Panc1 (cell line): ENCODE measurements around the gene FLRT3. TPM values are rescaled to one million over a fixed set of nuclear protein-coding genes. Genes with fewer than 3 reads are reported as not detected.

Source experiments
- ATAC-seq: fragments of 200-7000 bp; cut with Tn5 transposase; 2 replicates; pipeline ENCODE4 v1.9.1; 2020; ENCODE audit warnings: mild to moderate bottlenecking, moderate library complexity
- BruUV-seq: library from RNA; stranded (reverse); fragments of 400-500 nt; replicated peaks from 2 replicates; lab custom pipeline; 2021; lab: Mats Ljungman, UMichigan
- CTCF ChIA-PET: fragments of 300-600 bp; sonication (Branson Sonifier 250); formaldehyde crosslinking; loops from one replicate; lab custom pipeline; 2022; ENCODE audit warnings: antibody characterized with exemption; lab: Charles Lee
- POLR2A ChIA-PET: fragments of 300-600 bp; sonication (Branson Sonifier 250); formaldehyde crosslinking; loops from one replicate; lab custom pipeline; 2022; ENCODE audit warnings: antibody characterized with exemption; lab: Charles Lee
- DNase-seq: peaks from one replicate; pipeline ENCODE4 v3.0.0-alpha.2; 2010; ENCODE audit warnings: low read depth, low spot score
- H3K27ac ChIP-seq: 2 replicates; pipeline ENCODE4 v1.5.1; 2011; ENCODE audit warnings: mild to moderate bottlenecking, low read length, inconsistent platforms
- H3K27me3 ChIP-seq: fragments of 200-500 bp; sonication (Bioruptor generic); 2 replicates; pipeline ENCODE4 v1.6.0; 2014; ENCODE audit warnings: low read length, inconsistent platforms; ENCODE audit not compliant: control insufficient read depth, insufficient read depth
- H3K36me3 ChIP-seq: fragments of 200-500 bp; sonication (Bioruptor generic); 2 replicates; pipeline ENCODE4 v1.5.1; 2014; ENCODE audit warnings: inconsistent platforms, mild to moderate bottlenecking, low read length, moderate library complexity; ENCODE audit not compliant: control insufficient read depth, insufficient read depth
- H3K4me1 ChIP-seq: 2 replicates; pipeline ENCODE4 v1.5.1; 2011; ENCODE audit warnings: inconsistent platforms, mild to moderate bottlenecking, low read length, moderate library complexity; ENCODE audit not compliant: control insufficient read depth, insufficient read depth
- H3K4me3 ChIP-seq, 2 experiments: 2 replicates each; pipeline ENCODE4 v1.5.1; 2011 to 2012; ENCODE audit warnings: low read depth in 2 of 2, low read length in 2 of 2, mild to moderate bottlenecking in 2 of 2, inconsistent platforms in 1 of 2, moderate library complexity in 1 of 2
- H3K9me3 ChIP-seq: fragments of 200-500 bp; sonication (Bioruptor generic); 2 replicates; pipeline ENCODE4 v1.5.1; 2014; ENCODE audit warnings: low read depth, mild to moderate bottlenecking, inconsistent platforms, low read length, moderate library complexity; ENCODE audit not compliant: control insufficient read depth, insufficient read depth
- POLR2AphosphoS5 ChIP-seq: IDR thresholded peaks from 2 replicates; pipeline ENCODE4 v1.6.1; 2012; ENCODE audit warnings: mild to moderate bottlenecking, low read depth, low read length, moderate library complexity
- SIN3A ChIP-seq: IDR thresholded peaks from 2 replicates; pipeline ENCODE4 v1.6.1; 2012; ENCODE audit warnings: low read depth, mild to moderate bottlenecking, low read length, moderate library complexity, borderline replicate concordance; ENCODE audit not compliant: insufficient read depth
- TCF7L2 ChIP-seq: IDR thresholded peaks from 2 replicates; pipeline ENCODE4 v1.6.1; 2011; ENCODE audit warnings: mild to moderate bottlenecking, low read depth, low read length, inconsistent platforms
- in situ Hi-C: cut with HindIII; loops from 2 replicates; pipeline ENCODE4 v1.10.0; 2016; ENCODE audit warnings: low sequenced_read_pairs, low pct_unique_long_range_greater_than_20kb
- intact Hi-C: fragments of 100-400 bp; cut with micrococcal nuclease; formaldehyde crosslinking; loops from one replicate; pipeline ENCODE4 v1.10.0; 2022; ENCODE audit not compliant: unreplicated experiment
- total RNA-seq: library from RNA; stranded (reverse); gene quantifications from one replicate; pipeline ENCODE4 v1.2.1, GENCODE V29; 2021; ENCODE audit not compliant: unreplicated experiment
- TF ChIP-seq, protein P1 (sequence below), 2 experiments: IDR thresholded peaks; 2 replicates each; pipeline ENCODE4 v1.6.1; 2011 to 2012; ENCODE audit warnings: low read depth in 2 of 2, control low read depth in 1 of 2, low read length in 1 of 2, mild to moderate bottlenecking in 1 of 2, moderate library complexity in 1 of 2; ENCODE audit not compliant: insufficient read depth in 1 of 2
- TF ChIP-seq, protein P2 (sequence below): fragments of 450-650 bp; IDR thresholded peaks from 2 replicates; pipeline ENCODE4 v1.5.1; 2017; ENCODE audit warnings: mild to moderate bottlenecking

Gene FLRT3
- total RNA-seq, 1 experiment from 2014 or later, result 0.67 TPM

DNA sequence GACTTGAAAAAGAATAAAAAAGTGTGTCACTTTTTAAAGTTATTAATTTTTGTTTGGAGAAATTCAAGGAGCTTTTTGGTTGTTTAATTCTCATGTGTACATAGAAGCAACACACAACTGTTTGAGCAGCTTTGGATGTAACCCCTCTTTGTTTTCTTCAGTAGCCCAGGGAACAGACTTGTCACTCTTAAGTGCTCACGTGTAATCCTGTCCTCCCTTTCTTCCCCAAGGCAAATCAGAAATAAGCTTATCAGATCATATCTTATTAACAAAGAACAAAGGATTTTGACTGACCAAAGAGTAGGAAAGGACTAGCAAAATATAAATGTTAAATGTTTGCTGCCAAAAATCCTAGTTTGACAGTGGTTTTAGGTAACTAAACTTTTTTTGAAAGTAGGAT is 7.3 kb upstream of the FLRT3 start:
- DNase-seq (no peak), ATAC-seq (no peak)
- intact Hi-C loops (no loop called here), in situ Hi-C loops (no loop called here)
- ChIA-PET CTCF (no interaction called here), POLR2A (no interaction called here)
- Histone ChIP-seq H3K27me3 (no peaks in the 10 kb centered on the region), H3K9me3 (no peaks in the 10 kb centered on the region), H3K36me3 (no peaks in the 10 kb centered on the region), H3K4me3 (no peak overlapping the region), H3K4me1 (no peaks in the 10 kb centered on the region), H3K27ac (no peak overlapping the region)
- BruUV-seq, result no TSS peak
- TF ChIP-seq, protein P1, sequence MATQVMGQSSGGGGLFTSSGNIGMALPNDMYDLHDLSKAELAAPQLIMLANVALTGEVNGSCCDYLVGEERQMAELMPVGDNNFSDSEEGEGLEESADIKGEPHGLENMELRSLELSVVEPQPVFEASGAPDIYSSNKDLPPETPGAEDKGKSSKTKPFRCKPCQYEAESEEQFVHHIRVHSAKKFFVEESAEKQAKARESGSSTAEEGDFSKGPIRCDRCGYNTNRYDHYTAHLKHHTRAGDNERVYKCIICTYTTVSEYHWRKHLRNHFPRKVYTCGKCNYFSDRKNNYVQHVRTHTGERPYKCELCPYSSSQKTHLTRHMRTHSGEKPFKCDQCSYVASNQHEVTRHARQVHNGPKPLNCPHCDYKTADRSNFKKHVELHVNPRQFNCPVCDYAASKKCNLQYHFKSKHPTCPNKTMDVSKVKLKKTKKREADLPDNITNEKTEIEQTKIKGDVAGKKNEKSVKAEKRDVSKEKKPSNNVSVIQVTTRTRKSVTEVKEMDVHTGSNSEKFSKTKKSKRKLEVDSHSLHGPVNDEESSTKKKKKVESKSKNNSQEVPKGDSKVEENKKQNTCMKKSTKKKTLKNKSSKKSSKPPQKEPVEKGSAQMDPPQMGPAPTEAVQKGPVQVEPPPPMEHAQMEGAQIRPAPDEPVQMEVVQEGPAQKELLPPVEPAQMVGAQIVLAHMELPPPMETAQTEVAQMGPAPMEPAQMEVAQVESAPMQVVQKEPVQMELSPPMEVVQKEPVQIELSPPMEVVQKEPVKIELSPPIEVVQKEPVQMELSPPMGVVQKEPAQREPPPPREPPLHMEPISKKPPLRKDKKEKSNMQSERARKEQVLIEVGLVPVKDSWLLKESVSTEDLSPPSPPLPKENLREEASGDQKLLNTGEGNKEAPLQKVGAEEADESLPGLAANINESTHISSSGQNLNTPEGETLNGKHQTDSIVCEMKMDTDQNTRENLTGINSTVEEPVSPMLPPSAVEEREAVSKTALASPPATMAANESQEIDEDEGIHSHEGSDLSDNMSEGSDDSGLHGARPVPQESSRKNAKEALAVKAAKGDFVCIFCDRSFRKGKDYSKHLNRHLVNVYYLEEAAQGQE (IDR thresholded peaks at IDR 0.05; ENCODE audit: insufficient read depth in 1 of 2, low read depth in 2 of 2, low read length in 1 of 2), result no peak
- TF ChIP-seq POLR2AphosphoS5 (no peak), TCF7L2 (no peak), SIN3A (no peak)
- TF ChIP-seq, protein P2, sequence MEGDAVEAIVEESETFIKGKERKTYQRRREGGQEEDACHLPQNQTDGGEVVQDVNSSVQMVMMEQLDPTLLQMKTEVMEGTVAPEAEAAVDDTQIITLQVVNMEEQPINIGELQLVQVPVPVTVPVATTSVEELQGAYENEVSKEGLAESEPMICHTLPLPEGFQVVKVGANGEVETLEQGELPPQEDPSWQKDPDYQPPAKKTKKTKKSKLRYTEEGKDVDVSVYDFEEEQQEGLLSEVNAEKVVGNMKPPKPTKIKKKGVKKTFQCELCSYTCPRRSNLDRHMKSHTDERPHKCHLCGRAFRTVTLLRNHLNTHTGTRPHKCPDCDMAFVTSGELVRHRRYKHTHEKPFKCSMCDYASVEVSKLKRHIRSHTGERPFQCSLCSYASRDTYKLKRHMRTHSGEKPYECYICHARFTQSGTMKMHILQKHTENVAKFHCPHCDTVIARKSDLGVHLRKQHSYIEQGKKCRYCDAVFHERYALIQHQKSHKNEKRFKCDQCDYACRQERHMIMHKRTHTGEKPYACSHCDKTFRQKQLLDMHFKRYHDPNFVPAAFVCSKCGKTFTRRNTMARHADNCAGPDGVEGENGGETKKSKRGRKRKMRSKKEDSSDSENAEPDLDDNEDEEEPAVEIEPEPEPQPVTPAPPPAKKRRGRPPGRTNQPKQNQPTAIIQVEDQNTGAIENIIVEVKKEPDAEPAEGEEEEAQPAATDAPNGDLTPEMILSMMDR, result no peak

DNA sequence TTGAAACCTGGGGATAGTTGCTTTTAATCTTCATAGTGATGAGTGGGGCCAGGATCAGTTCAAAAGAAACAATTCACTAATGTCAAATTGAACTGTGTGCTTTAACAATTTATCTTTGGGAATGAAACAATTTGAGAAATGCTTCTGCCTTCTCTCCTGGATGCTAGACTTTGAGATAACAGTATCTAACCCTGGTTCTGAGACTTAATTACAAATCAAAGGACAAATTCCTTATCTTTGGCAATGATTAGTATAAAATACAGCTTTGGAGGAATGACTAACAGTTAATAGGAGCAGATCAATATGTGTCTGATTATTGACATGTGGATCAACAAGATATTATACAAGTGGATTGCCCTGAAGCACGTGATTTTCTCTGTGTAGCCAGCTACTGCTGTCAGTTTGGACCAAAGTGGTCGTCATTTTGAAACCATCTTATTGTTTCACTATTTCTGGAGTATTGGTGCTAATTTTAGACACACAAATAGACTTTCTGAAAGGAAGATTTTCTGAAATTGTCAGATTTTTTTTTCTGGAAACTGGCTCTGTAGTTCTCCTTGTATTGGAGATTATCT is 6.2 kb upstream of the FLRT3 start:
- H3K4me3 ChIP-seq, result no peak overlapping the region
- ATAC-seq (no peak), DNase-seq (no peak)
- TF ChIP-seq, protein P2, result no peak
- no peak for TF ChIP-seq POLR2AphosphoS5
- no peaks in the 10 kb centered on the region for H3K4me1 ChIP-seq
- POLR2A ChIA-PET, result interaction anchor here (0.7 kb wide), 1 partner anchor 63 kb away, joined by 5 read pairs; no protein-coding TSS in a partner anchor
- in situ Hi-C loops, result no loop called here
- no TSS peak for BruUV-seq
- H3K36me3 ChIP-seq, result no peaks in the 10 kb centered on the region
- CTCF ChIA-PET, result no interaction called here
- H3K27me3 ChIP-seq, result no peaks in the 10 kb centered on the region
- H3K27ac ChIP-seq, result no peak overlapping the region
- intact Hi-C loops, result no loop called here
- H3K9me3 ChIP-seq, result no peaks in the 10 kb centered on the region
